HG03571 (cell line): Measurements from ENCODE around the gene SBK1.

Experiments
- ATAC-seq: cut with Tn5 transposase; IDR thresholded peaks from one replicate; pipeline ENCODE4 v1.9.1; 2021; ENCODE audit not compliant: unreplicated experiment

Gene SBK1

DNA sequence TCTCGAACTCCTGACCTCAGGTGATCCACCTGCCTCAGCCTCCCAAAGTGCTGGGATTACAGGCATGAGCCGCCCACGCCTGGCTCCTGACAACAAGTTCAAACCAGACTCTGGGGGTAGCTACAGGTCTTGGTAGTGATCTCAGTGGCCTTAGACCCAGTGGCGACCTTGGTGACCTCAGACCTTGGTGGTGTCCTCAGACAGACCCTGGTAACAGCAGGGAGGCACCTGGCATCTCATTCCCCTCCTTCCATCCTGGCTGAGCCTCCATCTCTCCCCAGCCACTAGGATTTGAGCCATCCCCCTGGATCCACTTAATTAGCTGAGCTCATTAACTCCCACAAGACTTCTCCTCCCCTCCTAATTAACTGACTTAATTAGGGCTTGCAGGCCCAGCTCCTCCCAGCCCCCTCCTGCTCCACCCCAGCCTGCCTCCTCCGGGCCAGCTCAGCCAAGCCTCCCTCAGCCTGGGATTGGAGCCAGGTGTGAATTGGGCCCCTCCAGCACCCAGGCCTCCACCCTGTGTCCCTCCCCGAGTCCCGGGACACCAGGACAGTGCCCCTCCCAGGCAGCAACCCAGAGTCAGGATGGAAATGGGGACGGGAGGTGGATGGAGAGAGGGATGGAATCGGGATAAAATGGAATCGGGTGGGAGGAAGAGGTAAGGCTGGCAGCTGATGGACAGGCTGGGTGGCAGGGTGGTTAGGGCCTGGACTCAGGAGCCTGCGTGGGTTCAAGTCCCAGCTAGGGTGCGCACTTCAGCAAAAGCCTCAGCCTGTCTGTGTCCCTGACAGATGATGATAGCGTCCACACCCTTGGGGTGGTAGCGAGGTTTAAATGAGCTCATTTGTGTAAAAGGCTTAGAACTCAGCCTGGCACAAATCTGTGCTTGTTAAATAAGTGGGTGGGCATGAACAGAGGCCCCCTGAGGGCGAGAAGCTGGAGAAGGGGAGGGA lies 11.2 kb upstream of the SBK1 start:
- ATAC-seq: no peak

DNA sequence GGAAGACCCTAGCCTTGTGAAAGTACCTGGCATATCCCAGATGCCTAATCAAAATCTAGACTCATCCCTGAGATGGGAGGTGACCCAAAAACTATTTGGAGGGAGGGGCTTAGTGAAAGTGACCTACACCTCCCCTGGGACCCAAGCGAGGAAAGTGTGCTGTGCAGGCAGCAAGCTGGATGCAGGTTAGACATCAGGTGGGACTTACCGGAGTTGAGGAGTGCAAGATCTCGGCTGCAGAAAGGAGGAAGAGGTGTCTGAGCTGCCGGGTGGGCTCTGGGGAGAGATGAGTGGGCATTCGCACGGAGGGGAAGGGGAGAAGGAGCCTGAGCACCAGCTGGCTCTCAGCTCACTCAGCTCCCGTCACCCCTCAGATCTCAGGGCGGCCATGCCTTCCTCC lies 10.3 kb upstream of the SBK1 start:
- ATAC-seq: no peak

DNA sequence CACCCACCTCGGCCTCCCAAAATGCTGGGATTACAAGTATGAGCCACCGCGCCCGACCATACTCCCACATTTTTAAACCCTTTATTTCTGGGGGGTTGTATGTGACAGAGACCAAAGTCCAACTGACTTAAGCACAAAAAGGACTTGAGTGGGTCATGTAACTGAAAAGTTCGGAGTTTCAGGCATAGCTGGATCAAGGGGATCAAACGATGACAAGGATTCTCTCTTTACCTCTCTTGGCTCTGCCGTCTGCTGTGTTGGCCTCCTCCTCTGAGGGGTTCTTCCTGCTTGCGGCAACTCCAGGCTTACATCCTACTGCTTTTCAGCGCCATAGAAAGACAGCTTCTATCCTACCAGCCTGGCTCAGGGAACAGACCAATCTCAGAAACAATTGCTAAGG lies 9.2 kb upstream of the SBK1 start:
- no peak for ATAC-seq

DNA sequence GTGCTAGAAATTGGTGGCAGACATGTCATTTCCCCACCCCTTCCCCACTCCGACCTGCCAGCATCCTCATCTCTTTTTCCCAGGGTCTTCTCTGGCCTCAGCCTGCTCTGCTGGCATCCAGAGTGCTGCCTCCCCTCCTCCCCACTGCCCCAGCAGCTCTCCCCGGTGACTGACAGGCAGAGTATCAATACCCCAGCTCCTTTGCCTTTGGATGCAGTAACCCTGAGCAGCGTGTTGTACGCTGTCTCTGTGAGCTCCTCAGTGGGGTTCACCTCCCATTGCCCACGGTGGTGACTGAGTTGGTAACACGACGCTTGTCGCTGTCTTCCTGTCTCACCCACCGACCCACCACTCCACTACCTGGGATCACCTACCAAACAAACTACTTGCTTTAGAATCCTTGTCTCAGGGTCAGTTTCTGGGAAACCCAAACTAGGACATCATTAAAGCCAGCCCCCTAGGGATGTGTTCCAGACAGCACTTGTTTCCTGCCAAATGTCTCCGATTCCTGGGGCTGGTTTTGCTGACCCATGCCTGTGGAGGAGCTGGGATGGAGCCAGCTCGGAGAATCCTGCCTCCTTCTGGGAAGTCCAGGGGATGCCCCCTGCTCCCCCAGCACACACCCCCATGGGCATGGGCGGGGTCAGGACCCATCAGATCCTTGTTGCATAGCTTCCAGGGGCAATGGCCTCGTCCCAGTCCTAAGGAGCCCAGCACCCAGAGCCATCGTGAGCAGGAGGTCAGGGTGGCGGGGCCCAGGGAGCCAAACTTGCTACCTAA lies 8.3 kb upstream of the SBK1 start:
- ATAC-seq: no peak

DNA sequence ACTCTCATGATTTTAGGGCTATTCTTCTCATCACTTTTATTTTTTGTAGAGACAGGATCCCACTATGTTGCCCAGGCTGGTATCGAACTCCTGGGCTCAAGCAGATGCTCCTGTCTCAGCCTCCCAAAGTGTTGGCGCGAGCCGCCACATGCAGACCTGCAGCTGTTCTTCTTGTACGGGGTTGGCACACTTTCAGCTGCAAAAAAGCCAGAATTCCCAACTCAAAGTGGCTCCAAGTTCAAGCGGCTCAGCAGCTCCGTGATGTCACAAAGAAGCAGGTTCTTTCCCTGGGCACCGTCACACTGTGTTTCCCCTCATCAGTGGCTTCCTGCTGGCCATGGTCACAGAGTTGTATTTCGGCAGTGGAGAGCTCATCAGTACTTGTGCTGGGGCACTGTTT lies 6.7 kb upstream of the SBK1 start:
- no peak for ATAC-seq

DNA sequence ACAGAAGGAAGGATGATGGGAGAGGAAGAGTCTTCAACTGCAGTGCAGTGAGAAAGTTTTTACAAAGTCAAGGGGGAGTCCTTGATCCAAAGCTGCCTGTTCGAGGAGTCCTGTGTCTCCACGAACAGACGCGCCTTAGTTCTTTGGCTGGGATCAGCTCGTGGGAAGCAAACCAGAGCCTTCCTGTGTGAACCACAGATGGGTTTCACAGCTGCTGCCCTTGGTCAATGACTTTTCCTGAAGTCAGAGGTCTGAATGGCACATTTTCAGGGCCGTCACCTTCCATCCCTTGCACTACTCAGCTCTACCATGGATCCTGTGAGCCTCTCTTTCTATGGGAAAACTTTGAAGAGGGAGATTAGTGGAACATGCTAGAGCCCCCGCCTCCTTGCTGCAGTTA lies 4.2 kb upstream of the SBK1 start:
- no peak for ATAC-seq

DNA sequence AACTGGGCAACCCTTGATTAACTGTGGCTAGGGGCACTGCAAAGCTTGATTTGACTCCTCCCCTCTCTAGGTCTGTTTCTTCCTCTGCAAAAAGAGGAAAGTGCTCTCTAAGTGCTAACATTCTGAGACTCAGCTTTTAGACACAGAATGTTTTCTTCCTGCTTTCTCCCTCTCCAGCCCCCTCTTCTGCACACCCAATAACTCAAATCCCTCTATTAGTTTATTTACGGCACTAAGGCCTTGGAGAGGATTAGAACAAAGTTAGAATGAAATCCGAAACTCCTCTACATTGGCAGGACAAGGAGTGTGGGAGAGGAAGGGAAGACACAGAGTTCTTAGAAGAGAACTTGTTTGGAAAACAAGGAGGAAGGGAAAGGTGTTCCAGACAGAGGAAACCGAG lies 3.3 kb upstream of the SBK1 start:
- ATAC-seq: no peak

GRCh38 chr16:28289939-28290858 lies 2.1 kb upstream of the SBK1 start:
- ATAC-seq: no peak

GRCh38 chr16:28290859-28291254 lies 1.5 kb upstream of the SBK1 start:
- no peak for ATAC-seq

DNA sequence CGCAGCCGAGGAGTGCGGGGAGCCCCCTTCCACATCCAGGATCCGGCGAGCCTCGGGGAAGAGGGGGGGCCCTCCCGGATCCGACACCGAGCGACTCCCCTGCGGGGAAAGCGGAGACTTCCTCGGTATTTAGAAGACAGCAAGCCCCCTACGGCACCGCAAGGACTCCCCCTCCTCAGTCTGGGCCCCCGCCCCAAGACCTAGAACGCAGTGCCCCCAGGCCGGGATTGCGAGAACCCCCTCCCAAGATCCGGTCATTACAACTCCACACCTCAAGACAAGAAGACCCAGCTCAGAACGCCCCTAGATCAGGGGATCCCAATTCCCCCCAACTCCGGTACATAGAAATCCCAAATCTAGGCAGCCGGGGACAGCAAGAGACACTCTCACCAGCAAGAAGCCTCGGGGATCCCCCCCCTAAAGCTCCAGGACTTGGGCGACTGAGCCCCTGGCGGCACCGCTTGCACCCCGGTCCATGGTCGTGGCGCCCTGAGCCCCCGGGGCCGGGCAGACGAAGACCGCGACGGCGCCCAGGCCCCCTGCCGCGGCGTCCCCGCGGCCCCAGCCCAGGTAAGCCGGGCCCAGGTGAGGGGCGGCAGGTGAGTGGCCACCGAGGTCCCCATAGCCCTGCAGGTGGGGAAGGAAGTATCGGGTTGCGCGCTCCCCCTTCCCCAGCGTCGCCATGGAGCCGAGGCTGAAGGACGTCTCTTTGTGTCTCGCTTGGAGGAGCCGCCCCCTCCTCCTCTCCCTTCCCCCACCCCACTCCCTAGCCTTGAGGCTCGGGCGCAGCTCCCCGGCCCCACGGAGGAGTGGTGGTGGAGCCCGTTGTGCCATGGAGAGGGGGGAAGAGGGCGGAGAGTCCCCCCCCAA lies 641 bp downstream of the SBK1 start:
- ATAC-seq: no peak

GRCh38 chr16:28293601-28293960 lies 1.3 kb downstream of the SBK1 start:
- ATAC-seq: no peak

DNA sequence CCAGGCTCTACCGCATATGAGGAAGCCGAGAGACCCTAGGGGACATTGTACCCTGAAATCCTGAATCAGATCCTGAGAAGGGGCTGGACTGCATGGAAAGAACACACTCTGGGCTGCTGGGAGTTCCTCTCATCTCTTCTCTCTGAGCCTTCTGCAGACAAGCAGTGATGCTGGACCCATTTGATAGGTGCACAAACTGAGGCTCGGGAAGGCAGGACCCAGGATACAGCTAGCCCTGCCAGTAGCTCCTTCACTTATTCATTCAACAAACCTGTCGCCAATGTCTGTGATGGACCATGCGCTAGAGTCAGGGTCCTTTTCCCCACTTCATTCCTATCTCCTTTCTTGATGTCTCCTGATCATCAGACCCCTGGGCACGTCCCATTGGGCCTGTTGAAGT lies 1.9 kb downstream of the SBK1 start:
- ATAC-seq: no peak

DNA sequence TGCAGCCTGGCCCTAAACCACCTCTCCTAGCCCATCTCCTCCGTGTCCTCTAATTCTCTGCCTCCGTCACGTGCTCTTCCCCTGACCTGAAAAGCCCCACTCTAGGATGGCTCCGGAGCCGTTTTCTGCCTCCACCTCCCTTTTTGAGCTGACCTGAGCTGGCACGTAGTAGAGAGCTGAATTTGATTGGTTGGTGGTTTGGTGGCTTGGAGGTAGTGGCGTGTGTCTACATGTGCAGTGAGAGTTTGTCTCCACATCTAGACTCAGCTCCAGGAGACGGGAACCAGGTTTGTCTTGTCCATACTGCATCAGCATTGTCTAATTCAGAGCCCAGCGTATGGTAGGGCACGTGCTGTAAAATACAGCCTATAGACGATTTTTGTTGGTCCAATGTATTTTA lies 3.0 kb downstream of the SBK1 start:
- no peak for ATAC-seq

GRCh38 chr16:28297308-28297707 lies 5.0 kb downstream of the SBK1 start:
- no peak for ATAC-seq

DNA sequence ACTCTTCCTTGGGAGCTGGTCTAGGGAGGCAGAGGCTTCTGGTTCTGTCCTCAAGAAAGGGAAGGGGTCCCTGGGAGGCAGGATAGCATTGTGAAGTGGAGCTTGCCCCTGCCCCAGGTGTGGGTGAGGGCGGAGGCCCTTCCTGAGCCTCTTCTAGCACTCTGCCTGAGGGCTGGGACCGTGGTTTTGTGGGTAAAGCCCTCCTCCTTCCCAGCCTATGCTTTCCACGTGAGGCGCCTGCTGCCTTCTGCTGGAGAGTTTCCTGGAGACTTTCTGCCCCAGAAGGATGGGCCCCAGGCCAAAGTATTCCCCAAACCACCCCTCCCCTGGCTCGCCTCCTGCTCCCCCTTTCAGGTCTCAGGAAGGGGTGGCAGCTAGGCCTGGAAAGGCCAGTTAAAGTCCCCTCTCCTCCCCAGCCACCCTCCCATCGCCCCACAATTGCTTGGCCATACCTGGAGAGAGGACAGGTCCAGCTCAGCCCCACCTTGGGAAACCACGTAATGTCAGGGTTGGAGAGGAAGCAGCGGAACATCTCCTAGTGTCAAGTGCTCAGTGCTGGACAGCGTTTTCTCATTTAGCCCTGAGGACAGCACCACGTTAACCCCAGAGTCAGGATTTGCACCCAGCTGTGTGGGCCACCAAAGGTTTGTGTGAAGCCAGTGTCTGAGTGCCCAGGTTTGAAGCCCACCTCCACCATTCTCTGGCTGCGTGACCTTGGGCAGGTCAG lies 5.6 kb downstream of the SBK1 start:
- no peak for ATAC-seq

- ATAC-seq: no peak
Observed at GRCh38 chr16:28298511-28298878, 6.2 kb downstream of the SBK1 start.

DNA sequence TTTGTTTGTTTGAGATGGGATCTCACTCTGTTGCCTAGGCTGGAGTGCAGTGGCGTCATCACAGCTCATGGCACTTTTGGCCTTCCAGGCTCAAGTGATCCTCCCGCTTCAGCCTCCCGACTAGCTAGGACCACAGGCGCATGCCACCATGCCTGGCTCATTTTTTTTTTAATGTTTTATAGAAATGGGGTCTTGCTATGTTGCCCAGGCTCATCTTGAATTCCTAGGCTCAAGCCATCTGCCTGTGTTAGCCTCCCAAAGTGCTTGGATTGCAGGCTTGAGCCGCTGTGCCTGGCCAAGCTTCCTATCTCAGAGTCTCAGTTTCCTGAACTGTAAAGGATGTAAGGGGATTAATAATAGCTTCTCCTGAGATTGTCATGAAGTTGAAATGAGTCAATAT lies 8.0 kb downstream of the SBK1 start:
- no peak for ATAC-seq

DNA sequence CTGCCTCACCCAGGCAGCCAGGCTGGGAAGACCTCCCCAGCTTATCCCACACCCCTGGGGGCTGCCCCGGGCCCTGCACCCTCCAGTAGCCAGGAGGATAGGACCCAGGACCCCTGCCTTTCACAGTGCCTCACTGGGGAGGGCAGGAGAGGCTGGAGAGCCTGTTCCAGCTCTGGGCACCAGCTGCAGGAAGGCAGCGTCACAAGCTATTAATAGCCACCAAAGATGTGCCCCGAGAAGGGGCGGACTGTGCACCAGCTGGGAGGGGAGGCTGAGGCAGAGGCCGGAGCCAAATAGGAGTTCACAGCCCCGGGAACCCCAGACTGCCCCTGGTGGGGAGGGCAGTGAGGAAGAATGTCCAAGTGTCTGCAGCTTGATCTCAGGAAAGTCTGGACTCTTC lies 8.8 kb downstream of the SBK1 start:
- ATAC-seq: no peak

DNA sequence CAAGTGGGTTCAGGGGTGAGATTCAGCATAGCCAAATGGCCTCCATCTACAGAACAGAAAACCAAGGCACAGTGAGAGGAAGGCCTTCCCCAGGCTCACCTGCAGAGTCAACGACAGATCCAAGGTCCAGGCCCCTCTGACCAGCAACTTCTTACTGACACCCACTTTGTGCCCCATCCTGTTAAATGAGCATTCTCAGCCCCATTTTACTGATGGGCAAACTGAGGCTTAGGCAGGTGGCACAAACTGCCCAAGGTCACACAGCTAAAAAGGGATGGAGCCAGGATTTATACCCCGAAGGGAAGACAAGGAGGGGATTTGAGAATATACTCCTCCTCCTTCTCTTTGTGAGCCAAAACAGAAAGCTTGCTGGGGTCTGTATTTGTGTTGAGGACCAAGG lies 9.3 kb downstream of the SBK1 start:
- no peak for ATAC-seq

DNA sequence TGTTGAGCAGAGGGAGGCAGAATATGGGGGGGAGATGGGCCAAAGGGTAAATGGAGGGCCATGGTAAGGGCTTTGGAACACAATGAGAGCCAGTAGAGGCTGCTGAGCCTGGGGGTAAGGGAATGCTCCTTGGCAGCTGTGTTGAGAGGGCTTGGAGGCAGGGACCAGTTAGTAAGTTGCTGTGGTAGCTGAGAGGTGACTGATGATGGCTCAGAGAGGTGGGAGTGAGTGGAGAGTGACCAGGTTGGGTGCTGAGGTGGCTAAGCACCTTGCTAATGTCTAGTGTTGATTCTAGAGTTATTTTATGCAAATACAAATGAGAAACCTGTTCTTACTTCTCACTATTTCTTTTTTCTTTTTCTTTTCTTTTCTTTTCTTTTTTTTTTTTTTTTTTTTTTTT lies 10.8 kb downstream of the SBK1 start:
- no peak for ATAC-seq
